Measurements from ENCODE around the gene KCNJ9. TPM values are rescaled to one million over a fixed set of nuclear protein-coding genes. Genes with fewer than 3 reads are reported as not detected.

The KCNJ9 gene
- total RNA-seq, 1 donor from 2014 or later = under 0.01 TPM

- H3K36me3 ChIP-seq (ENCODE audit: control insufficient read depth, insufficient read depth, low read length) = no peaks in the 10 kb centered on the region
- DNase-seq (ENCODE audit: low read depth) = no peak
- no peak overlapping the region for H3K4me3 ChIP-seq (ENCODE audit: low read depth, low read length)
- H3K27me3 ChIP-seq (ENCODE audit: control insufficient read depth, insufficient read depth, low read length) = peaks cover 12% of the 10 kb centered on the region
- no peak for FAIRE-seq
- TF ChIP-seq CTCF (IDR thresholded peaks at IDR 0.05; ENCODE audit: insufficient read depth, low read length, severe bottlenecking) = no peak
Measured at GRCh38 chr1:160052936-160053335, 28.4 kb upstream of the KCNJ9 start.

- H3K4me3 ChIP-seq (ENCODE audit: low read depth, low read length) = no peak overlapping the region
- DNase-seq (ENCODE audit: low read depth) = no peak
- FAIRE-seq = no peak
- no peaks in the 10 kb centered on the region for H3K36me3 ChIP-seq (ENCODE audit: control insufficient read depth, insufficient read depth, low read length)
- H3K27me3 ChIP-seq (ENCODE audit: control insufficient read depth, insufficient read depth, low read length) = peaks cover 15% of the 10 kb centered on the region
- no peak for TF ChIP-seq CTCF (IDR thresholded peaks at IDR 0.05; ENCODE audit: insufficient read depth, low read length, severe bottlenecking)
Measured at GRCh38 chr1:160053548-160054365, 27.6 kb upstream of the KCNJ9 start.

GRCh38 chr1:160056648-160057169, 24.6 kb upstream of the KCNJ9 start:
- TF ChIP-seq CTCF (IDR thresholded peaks at IDR 0.05; ENCODE audit: insufficient read depth, low read length, severe bottlenecking) = no peak
- Histone ChIP-seq H3K4me3 (ENCODE audit: low read depth, low read length) (no peak overlapping the region), H3K36me3 (ENCODE audit: control insufficient read depth, insufficient read depth, low read length) (no peaks in the 10 kb centered on the region), H3K27me3 (ENCODE audit: control insufficient read depth, insufficient read depth, low read length) (peaks cover 19% of the 10 kb centered on the region)
- DNase-seq (ENCODE audit: low read depth) = no peak
- no peak for FAIRE-seq

GRCh38 chr1:160058087-160058486, 23.3 kb upstream of the KCNJ9 start:
- H3K27me3 ChIP-seq (ENCODE audit: control insufficient read depth, insufficient read depth, low read length) = peaks cover 21% of the 10 kb centered on the region
- peak; percentile 25 for TF ChIP-seq CTCF (IDR thresholded peaks at IDR 0.05; ENCODE audit: insufficient read depth, low read length, severe bottlenecking)
- DNase-seq (ENCODE audit: low read depth) = peak; percentile 20
- H3K4me3 ChIP-seq (ENCODE audit: low read depth, low read length) = no peak overlapping the region
- no peaks in the 10 kb centered on the region for H3K36me3 ChIP-seq (ENCODE audit: control insufficient read depth, insufficient read depth, low read length)
- FAIRE-seq = no peak

GRCh38 chr1:160061369-160062229, 19.7 kb upstream of the KCNJ9 start:
- Histone ChIP-seq H3K27me3 (ENCODE audit: control insufficient read depth, insufficient read depth, low read length) (peaks cover 22% of the 10 kb centered on the region), H3K4me3 (ENCODE audit: low read depth, low read length) (no peak overlapping the region), H3K36me3 (ENCODE audit: control insufficient read depth, insufficient read depth, low read length) (no peaks in the 10 kb centered on the region)
- DNase-seq (ENCODE audit: low read depth) (peak; percentile 52), FAIRE-seq (no peak)
- no peak for TF ChIP-seq CTCF (IDR thresholded peaks at IDR 0.05; ENCODE audit: insufficient read depth, low read length, severe bottlenecking)

Measured in bronchial epithelial cell (primary cell).